Stimulated activated CD8-positive, alpha-beta memory T cell treated with anti-CD3 and anti-CD28 coated beads, Interleukin-12 subunit alpha, Interleukin-12 subunit beta, amount 100 ng/mL, for 24 hours (primary cell): ENCODE results near the gene WWC2.

Source experiments
- DNase-seq: peaks from one replicate; pipeline ENCODE4 v3.0.0-alpha.2; 2020; ENCODE audit errors: extremely low read depth

WWC2 gene

DNA sequence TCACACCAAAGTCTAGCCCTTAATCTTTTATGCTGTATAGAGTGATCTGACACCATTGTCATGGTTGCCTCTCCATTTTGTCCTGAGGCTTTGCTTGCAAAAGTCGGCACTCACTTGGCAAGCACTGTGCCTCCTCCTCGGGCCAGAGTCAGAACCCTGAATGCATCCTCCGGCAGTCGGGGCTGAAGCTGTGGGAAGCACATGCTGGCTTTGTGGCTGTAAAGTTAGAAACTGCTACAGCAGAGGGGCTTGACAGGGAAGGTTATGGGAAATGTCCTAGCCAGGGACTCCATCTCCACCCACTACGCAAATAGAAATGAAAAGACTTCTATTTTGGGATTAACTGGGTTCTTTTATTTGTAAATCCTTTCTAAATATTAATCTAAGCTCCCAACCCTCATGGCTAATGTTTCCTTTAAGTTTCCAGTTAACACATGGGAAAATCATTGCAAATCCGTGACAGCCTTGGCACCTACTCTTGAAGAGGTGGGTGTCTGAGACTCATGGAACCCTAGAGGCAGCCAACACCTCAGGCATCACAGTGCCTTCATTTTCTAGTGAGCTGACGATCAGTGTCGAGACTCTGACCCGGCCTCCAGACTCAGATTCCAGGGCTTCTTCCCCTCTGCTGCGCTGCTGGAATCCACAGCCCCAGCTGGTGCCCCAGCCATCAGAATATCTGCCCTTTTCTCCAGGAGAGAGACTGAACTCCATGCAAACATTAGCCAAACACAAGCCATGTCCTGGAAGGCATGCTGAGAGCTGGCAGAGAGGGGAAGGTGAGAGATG is 231.1 kb downstream of the WWC2 start:
- no peak for DNase-seq

DNA sequence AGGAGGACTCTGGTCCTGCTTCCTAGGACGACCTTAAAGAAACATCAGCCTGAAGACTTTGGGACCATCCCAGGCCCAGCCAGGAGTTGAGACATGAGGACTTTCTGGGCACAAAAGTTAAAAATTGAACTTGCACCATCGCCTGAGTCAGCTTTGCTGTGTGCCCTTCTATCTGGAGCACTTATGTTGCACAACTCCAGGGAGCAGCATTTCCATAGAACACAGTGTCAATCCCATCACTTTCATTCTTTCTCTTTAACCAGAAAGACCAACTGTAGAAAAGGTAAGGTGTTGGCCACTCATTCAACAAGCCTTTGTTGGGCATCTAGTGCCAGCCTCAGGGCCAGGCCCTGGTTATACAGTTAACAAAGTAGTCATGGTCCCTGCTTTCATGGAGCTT is 231.8 kb downstream of the WWC2 start:
- no peak for DNase-seq

DNA sequence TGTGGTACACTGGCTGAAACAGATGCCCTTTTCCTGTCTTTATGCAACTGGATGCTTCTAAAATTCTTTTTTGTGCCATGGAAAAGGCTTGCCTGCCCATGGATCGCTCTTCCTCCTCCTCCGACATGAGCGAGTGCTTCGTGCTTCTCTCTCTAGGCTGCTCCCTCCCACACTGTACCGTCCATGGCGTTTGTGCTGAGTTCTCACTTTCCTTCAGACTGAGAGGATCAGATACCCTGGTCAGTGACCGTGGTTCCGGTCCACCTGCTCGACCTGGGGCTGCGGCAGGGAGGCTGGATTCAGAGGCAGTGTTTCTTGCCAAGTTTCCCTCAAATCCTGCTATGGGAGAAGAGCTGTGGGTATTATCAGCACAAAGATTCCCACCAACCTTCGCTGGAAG is 233.4 kb downstream of the WWC2 start:
- no peak for DNase-seq

DNA sequence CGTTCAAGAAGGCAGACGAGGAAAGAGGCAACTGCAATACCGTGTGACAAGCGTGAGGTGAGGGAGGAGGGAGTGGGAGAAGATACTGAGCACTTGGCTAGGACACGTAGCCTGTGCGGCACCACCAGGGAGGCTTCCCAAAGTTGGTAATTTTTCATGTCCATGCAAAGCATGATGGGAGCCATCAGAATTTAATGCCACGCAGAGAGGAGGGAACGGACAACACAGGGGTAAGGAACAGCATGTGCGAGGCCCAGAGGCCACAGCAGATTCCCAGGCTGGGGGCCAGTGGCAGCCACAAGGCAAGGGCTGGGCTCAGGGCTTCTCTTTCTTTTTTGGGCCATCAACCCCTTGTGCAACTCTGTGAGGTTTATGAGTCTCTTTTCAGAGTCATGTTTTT is 234.1 kb downstream of the WWC2 start:
- no peak for DNase-seq

DNA sequence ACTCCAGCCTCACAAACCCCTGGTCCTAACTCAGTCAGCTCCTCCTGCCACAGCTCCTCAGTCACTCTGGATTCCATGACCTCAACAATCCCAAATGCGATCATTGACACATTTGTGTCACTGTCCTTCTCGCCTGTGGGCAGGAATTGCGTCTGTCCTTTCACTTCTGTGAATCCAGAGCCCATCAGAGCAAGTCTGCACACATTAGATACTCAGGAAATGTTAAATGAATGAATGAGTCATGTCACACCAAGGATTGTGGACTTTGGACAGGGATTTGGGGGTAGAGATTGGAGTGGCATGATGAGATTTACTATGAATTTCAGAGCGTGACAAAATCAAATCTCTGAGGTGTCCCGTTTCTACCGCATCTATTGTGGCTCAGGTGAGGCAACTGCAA is 234.9 kb downstream of the WWC2 start:
- DNase-seq, result no peak

DNA sequence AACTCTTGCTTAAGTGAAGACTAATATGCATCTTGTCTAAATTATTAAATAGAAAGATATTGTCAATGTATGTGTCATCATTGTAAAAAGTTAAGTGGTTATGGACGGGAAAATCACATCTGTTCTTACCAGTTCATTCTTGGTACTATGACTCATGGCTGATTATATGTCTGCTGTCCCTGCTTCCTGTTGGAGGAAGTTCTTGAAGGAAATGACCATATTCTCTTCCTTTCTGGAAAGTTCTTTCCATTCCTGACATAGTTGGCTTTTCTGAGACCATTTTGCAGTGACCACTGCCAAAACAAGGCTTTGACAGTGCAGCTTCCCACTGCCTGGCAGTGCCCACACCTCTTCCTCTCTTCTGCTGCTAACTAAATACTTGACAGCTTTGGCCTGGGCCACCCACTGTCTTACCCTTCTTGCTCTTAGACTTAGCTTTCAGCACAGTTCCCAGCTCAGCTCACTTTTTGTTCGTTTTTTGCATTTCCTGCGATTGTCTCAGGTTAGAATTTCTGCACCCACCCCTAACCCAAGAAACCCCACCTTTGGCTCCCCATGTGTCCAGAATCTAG is 236.4 kb downstream of the WWC2 start:
- DNase-seq, result no peak

DNA sequence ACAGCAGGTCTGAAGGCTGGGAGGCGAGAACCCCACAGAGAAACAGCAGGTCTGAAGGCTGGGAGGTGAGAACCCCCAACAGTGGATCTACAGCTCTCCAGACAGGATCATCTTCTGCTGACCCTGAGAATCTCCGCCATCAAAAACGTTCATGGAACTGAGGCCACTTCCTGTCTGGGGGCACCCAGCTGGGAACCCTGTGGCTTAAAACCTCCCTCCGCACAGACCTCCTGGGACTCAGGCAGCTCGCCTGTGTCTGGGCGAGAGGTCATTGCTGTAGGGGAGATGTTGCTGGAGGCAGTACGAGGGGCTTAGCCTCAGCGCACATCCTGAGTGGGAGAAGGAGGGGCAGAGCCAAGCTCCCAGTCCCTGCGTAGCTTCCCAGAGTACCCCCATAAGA is 238.3 kb downstream of the WWC2 start:
- no peak for DNase-seq

DNA sequence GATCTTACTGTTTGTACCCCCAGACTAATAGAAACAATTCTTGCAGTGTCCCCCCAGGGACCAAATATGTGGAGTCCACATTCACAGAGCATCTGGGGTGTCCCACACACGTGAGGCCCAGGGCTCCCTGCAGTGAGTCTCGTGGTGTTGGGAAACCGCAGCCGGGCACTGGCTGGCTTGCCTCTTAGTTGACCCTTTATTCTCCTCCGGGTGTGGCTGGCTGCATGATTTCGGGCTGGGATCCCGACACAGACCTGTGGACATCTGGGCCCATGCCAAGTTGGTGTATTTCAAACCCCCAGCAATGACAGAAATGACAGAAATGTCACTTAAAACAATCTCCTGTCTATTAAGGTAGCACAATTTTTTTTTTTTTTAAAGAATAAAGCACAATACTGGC is 238.8 kb downstream of the WWC2 start:
- DNase-seq, result no peak

DNA sequence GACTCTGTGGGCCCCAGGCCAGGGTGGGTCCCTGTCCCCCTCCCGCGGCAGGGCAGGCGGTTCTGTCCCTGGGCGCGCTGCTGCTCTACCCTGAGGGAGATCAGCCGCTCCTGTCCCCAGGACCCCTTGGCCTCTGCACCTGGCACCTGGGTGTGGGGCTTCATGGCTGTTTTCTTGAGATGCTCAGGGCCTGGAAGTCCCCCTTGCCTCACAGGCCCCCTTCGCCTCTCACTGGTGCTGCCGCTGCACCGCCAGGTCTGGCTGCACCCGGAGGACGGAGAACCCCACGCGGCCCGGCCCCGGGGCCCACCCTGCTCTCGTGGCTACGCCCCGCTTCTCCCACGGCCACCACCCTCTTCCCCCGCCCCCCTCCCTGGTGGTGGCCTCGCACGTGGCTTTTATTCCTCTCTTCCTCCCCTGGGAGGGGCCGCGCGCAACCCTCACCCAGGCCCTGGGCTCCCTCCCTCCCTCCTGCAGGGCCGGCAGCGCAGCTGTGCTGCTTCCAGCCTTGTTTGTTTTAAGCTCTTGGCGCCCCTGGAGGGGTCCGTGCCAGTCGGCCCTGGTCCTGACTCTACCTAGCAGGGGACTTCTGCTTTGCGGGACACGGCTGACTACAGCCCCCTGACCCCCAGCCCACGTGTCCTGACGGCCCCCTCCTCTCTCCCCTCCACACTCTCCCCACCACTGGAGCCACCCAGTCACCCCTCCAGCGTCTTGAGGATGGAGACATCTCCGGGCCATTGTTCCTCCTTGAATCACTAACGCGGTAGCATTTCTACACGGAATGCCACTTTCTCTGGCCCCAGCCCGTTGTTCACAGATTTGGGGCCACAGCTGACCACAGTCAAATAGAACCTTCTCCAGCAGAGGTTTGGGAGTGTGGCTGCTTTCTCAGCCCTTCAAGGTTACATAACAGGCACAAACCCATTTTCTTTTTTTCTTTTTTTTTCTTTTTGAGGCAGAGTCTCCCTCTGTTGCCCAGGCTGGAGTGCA is 243.8 kb downstream of the WWC2 start:
- DNase-seq, result no peak

DNA sequence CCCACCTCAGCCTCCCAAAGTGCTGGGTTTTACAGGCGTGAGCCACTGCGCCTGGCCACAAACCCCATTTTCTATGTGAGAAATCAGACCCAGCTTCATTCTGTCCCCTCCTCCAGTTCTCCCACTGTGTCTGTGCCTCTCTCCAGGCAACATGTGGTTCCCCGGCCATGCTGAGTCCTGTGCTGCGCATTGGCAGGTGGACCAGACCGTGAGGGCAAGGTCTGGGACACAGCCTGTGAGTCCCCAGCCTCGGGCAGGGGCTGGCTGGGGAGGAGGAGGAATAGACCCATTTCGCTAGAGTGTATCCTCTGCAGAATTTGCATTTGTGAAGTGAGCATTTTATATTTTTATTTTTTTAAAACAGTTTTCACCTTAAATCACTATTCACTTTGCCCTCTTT is 244.7 kb downstream of the WWC2 start:
- no peak for DNase-seq

DNA sequence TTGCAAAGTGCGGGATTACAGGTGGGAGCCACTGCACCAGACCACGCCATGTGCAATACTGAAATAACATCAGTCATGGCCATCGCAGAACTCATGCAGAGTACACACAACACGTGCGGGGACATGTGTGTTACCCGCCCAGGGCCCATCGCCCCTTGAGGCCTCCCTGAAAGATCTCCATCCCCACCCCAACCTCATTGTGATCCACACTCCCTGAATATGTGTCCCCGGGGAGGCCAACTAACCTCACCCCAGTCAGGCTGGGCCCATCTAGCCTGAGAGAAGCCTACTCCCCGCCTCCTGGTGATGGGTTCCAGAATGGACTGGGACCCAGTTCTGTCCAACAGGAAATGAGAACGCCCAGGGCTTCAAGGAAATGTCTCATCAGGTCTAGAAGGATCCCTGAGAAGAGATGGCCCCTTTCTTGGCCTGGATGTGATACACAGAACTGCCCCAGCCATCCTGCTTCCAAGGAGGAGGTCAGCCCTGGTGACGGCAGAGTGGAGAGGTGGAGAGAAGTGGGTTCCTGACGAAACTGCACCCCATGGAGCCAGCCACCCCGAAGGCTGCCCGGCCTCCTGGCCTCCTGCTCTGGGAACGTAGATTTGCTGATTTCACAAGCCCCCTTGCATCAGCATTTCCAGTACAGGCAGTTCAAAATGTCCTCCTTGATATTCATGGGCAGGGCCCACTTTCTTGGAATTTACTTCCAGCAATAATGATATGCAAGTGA is 245.6 kb downstream of the WWC2 start:
- DNase-seq, result no peak

DNA sequence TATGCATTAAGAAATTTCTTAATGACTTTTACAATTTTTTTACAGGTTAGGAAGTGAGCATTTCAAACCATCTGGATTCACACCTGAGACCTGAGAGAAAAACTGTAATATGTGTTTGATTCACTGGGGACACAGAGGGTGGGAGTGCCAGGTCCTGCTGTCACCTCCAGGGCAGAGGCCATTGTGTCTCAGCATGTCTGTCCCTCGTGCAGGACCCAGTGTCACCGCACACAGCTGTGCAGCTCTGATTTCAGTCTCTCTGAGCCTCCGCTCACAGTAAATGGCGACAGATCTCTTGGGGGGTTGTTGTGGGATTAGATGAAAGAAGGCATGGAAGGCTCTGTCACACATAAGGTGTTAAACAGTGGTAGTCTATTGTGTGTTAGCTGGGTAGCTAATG is 246.2 kb downstream of the WWC2 start:
- DNase-seq, result no peak

DNA sequence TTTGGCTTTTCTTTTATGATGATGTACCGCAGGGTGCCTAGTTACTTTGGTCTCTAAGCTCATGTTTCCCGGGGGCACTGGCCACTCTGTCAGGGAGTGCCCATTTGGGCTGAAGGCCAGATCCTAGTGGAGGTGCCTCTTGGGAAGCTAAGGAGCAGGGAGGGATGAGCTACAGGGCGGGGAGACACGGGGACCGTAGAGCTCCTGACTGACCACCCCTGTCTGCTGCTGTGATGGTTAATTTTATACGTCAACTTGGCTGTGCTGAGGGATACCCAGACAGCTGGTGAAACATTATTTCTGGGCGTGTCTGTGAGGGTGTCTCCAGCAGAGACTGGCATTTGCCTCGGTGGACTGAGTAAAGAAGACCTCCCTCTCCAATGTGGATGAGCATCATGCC is 248.1 kb downstream of the WWC2 start:
- no peak for DNase-seq

DNA sequence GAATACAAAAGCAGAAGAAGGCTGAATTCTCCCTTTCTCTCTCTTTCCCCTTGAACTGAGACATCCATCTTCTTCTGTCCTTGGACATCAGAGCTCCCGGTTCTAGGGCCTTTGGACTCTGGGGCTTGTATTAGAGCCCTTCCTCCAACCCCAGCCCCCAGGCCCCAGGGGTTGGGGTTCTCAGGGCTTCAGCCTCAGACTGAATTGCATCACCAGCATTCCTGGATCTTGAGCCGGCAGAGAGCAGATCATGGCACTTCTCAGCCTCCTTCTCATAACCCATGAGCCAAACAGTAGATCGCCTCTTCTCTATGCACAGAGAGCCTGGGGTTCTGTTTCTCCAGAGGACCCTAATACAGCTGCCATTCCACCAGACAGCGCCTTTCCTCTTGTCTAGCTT is 248.5 kb downstream of the WWC2 start:
- DNase-seq, result no peak

DNA sequence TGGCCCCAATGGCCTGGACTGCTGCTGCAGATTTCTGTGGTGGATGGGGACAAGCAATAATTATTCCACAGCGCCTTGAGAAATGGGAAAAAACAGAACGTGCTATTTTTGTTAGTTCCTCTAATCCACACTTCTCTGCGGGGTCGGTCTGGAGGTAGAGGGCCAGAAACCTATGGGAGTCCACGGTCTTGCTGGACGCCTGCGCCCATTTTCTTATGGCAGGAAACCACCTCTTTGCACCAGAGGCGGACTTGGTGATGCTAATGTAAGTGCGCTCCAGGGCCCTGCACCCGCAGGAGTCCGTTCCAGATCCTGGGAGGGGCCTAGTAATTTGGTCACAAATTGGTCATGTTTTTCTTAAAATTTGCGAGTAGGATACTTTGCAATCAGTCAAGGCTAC is 249.1 kb downstream of the WWC2 start:
- DNase-seq, result no peak

DNA sequence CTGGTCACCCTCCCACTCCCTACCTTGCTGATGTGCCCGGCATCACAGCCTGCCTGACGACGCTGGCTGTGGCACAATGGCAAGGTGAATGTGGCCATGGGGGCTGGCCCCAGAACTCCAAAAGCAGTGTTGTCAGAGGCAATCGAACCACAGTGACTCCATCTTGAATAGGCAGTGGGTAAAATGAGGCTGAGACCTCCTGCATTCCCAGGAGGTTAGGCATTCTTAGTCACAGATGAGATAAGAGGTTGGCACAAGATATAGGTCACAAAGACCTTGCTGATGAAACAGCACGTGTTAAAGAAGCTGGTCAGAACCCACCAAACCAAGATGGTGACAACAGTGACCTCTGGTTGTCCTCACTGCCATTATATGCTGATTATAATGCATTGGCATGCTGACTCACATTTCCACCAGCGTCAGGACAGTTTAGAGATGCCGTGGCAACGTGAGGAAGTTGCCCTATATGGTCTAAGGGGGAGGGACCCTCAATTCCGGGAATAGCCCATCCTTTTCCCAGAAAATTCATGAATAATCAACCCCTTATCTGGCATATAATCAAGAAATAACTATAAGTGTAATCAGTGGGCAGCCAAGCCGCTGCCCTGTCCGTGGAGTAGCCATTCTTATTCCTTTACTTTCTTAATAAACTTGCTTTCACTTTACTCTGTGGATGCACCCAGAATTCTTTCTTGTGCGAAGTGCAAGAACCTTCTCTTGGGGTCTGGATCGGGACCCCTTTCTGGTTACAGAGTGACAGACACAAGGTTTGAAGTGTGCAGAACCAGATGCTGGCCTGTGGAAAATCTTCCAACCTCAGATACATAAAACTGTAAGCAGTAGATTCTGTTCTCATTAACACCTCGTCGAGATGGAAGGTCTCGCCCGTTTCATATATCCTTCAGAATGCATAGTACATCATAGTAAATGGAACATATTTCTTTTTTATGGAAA is 249.9 kb downstream of the WWC2 start:
- DNase-seq, result no peak

DNA sequence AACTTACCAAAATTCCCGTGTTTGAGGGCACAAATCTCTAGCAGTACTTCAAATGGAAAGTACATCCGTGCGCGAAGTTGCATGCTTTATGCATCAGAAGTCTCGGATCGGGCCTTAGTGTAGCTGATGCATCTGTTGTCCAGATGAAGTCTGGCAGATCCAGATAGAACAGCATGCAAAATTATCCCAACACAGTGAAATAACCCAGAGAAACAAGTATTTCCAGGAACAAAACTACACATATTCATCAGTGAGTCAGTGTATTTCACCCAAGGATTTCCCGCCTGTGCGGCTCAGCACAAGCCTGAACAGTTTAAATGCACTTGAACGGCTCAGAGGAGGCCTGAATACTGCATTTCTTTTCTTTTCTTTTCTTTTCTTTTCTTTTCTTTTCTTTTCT is 250.6 kb downstream of the WWC2 start:
- no peak for DNase-seq

DNA sequence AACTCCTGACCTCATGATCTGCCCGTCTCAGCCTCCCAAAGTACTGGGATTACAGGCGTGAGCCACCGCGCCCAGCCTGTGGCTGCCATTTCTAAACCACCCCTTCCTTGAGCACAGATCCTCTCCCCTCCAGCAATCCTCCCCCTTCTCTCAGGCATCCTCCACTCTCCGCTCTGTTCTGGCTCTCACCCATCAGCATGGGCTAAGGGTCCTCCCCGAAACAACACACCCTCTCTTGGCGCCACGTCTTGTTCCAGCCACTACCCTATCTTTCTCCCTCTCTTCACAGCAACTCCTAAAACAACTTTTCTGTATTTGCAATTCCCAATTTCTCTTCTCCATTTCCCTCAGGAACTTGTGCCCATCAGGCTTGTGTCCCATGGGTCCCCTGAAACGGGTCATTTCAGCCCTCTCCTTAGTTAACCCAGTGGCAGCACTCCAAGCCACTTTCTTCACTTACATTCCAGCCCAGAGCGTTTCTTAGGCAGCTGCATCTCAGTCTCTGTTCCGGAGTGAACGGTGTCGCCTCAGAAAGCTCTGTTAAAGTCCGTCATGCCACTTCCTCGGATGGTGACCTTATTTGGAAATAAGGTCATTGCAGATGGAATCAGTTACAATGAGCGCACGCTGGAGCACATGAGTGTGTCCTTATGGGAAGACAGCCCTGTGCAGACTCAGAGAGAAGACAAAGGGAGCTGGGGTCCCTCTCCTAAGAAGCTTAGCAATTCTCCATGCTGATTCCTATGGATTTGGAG is 251.4 kb downstream of the WWC2 start:
- no peak for DNase-seq

DNA sequence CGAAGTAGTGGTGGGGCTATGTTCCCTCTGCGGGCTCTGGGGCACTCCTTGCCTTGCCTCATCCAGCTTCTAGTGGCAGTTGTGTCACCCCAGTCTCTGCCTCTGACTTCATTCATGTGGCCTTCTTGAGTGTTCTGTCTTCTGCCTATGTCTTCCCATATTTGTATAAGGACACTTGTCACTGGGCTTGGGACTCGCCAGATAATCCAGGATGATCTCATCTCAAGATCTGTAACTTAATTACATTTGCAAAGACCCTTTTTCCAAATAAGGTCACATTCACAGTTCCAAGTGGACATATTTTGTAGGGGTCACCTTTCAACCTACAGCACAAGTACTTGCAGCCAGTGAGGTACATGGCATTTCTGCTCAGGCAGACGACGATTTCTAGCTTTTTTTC is 253.5 kb downstream of the WWC2 start:
- no peak for DNase-seq

DNA sequence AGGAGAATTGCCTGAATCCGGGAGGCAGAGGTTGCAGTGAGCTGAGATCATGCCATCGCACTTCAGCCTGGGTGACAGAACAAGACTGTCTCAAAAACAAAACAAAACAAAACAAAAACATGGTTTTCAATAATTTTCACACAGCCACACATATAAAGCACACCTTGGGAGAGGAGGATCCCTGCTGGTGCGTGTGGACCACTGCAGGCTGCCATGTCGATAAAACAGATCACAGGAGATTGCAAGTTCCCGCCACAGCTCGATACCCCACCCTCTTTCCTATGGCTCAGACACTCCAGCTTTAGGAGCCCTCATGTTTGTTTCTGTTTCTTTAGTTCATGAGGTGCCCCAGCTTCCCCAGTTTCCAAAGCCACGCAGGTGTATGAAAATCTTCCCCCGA is 254.5 kb downstream of the WWC2 start:
- DNase-seq, result no peak
